ENCODE results near the gene SMIM38. TPM values are rescaled to one million over a fixed set of nuclear protein-coding genes. Genes with fewer than 3 reads are reported as not detected.

Gene SMIM38
- total and polyA plus RNA-seq, 9 of the 15 experiments (the other 6 are each of a cell fraction or from before 2014, with no cell fraction given), result 0.07 to 1.2 (median 0.21) TPM; not detected in 2

- TF ChIP-seq SFPQ (IDR thresholded peaks at IDR 0.05; ENCODE audit: low read depth, low read length) (no peak), ZMIZ1 (IDR thresholded peaks at IDR 0.05; ENCODE audit: low read depth in 2 of 2, low read length in 2 of 2) (no peak), ZFP91 (CRISPR knock-in tag; IDR thresholded peaks at IDR 0.05) (no peak), POLR2H (tag; IDR thresholded peaks at IDR 0.05; ENCODE audit: low read depth) (no peak), ETV6 (IDR thresholded peaks at IDR 0.05; ENCODE audit: borderline replicate concordance in 1 of 2, low read depth in 2 of 2, low read length in 1 of 2) (no peak), ETV6 (CRISPR knock-in tag; IDR thresholded peaks at IDR 0.05; ENCODE audit: borderline replicate concordance) (no peak)
Observed at GRCh38 chr11:69114811-69115523, 40.8 kb upstream of the SMIM38 start (continued).
